OCI-LY3 (cell line): Measurements from ENCODE around the gene UBE3D.

Experiments used
- CTCF ChIP-seq: fragments of 200-600, 300-600 bp; sonication (generic); IDR thresholded peaks from 2 replicates; pipeline ENCODE4 v1.5.1; 2014; ENCODE audit warnings: antibody characterized with exemption, low read length, low read depth
- EZH2phosphoT487 ChIP-seq: fragments of 200-600 bp; shearing (Covaris generic); IDR thresholded peaks from 2 replicates; pipeline ENCODE4 v1.6.1; 2018; ENCODE audit warnings: antibody characterized with exemption, mixed run types, low read depth

- TF ChIP-seq CTCF (no peak), EZH2phosphoT487 (no peak)
These were observed 45.9 kb downstream of the UBE3D start for GRCh38 chr6:83019741-83020140.
